ENCODE measurements around the gene ABCB6. TPM values are rescaled to one million over a fixed set of nuclear protein-coding genes. Genes with fewer than 3 reads are reported as not detected.

The ABCB6 gene
- total RNA-seq, 2 donors from 2014 or later: 9.3 to 12.1 TPM

- Histone ChIP-seq H3K4me1 (peaks cover 0 to 29% of the 10 kb centered on the region in 2 donors), H3K4me3 (no peak overlapping the region), H3K27ac (peak overlapping the region in 1 of 2 donors; percentile 68), H3K9me3 (no peaks in the 10 kb centered on the region), H3K27me3 (no peaks in the 10 kb centered on the region), H3K36me3 (peaks cover 28% of the 10 kb centered on the region)
- no peak for DNase-seq (ENCODE audit: low spot score)
- TF ChIP-seq CTCF (IDR thresholded peaks at IDR 0.05): no peak
Observed at GRCh38 chr2:219172231-219173154, 46.3 kb downstream of the ABCB6 start.

- Histone ChIP-seq H3K36me3 (peaks cover 28% of the 10 kb centered on the region), H3K4me1 (peaks cover 0 to 29% of the 10 kb centered on the region in 2 donors), H3K4me3 (no peak overlapping the region), H3K9me3 (no peaks in the 10 kb centered on the region), H3K27me3 (no peaks in the 10 kb centered on the region), H3K27ac (peak overlapping the region; percentile 64 to 68)
- DNase-seq (ENCODE audit: low spot score): peak; percentile 83
- peak; percentile 55 to 79 for TF ChIP-seq CTCF (IDR thresholded peaks at IDR 0.05)
Observed at GRCh38 chr2:219171231-219171651, 47.5 kb downstream of the ABCB6 start.

- no peaks in the 10 kb centered on the region for H3K27me3 ChIP-seq
- no peaks in the 10 kb centered on the region for H3K9me3 ChIP-seq
- H3K36me3 ChIP-seq: peaks cover 27% of the 10 kb centered on the region
- H3K4me1 ChIP-seq: peaks cover 0 to 17% of the 10 kb centered on the region in 2 donors
- H3K27ac ChIP-seq: peak within 1 kb of the TSS; percentile 64 to 68
- H3K4me3 ChIP-seq: no peak within 1 kb of the TSS
- no peak for TF ChIP-seq CTCF (IDR thresholded peaks at IDR 0.05)
- no peak for DNase-seq (ENCODE audit: low spot score)
Observed at GRCh38 chr2:219169930-219170654, 48.7 kb downstream of the ABCB6 start, which contains the start of gene SLC23A3. Gene SLC23A3 (minus strand): TSS chr2:219170029. CDS start chr2:219169984, 45 bp downstream.

GRCh38 chr2:219168932-219169331 lies 49.8 kb downstream of the ABCB6 start:
- no peak for DNase-seq (ENCODE audit: low spot score)
- Histone ChIP-seq H3K4me3 (no peak overlapping the region), H3K27me3 (no peaks in the 10 kb centered on the region), H3K36me3 (peaks cover 16% of the 10 kb centered on the region), H3K9me3 (no peaks in the 10 kb centered on the region), H3K4me1 (peaks cover 0 to 13% of the 10 kb centered on the region in 2 donors), H3K27ac (no peak overlapping the region)
- TF ChIP-seq CTCF (IDR thresholded peaks at IDR 0.05): no peak

GRCh38 chr2:219168526-219168925 lies 50.2 kb downstream of the ABCB6 start:
- TF ChIP-seq CTCF (IDR thresholded peaks at IDR 0.05): no peak
- Histone ChIP-seq H3K4me3 (no peak overlapping the region), H3K27me3 (no peaks in the 10 kb centered on the region), H3K4me1 (peaks cover 0 to 13% of the 10 kb centered on the region in 2 donors), H3K27ac (no peak overlapping the region), H3K36me3 (peaks cover 12% of the 10 kb centered on the region), H3K9me3 (no peaks in the 10 kb centered on the region)
- DNase-seq (ENCODE audit: low spot score): no peak
